Muscle layer of duodenum (tissue), 2 donors: ENCODE data around the gene MYCBP2.
"Not testable (repeated sequence)": the region's sequence is repeated elsewhere in the genome, so short reads cannot be mapped to it uniquely, and the experiment has no call there.

ENCODE experiments used
- H3K27ac ChIP-seq: one replicate; pipeline ENCODE4 v1.7.0; 2013; ENCODE audit warnings: mild to moderate bottlenecking, low read length
- H3K27me3 ChIP-seq: one replicate; pipeline ENCODE4 v1.7.0; 2013; ENCODE audit warnings: low read depth, mild to moderate bottlenecking, control low read depth, low read length
- H3K36me3 ChIP-seq, 2 donors: one replicate each; pipeline ENCODE4 v1.7.0; 2013; ENCODE audit warnings: low read length in 2 of 2, control low read depth in 1 of 2, mild to moderate bottlenecking in 1 of 2; ENCODE audit not compliant: insufficient read depth in 2 of 2, control insufficient read depth in 1 of 2
- H3K4me1 ChIP-seq, 2 donors: one replicate each; pipeline ENCODE4 v1.7.0; 2013; ENCODE audit warnings: low read length in 2 of 2, mild to moderate bottlenecking in 2 of 2, control low read depth in 1 of 2, moderate library complexity in 1 of 2; ENCODE audit not compliant: insufficient read depth in 2 of 2, control insufficient read depth in 1 of 2
- H3K4me3 ChIP-seq, 2 donors: one replicate each; pipeline ENCODE4 v1.7.0; 2013; ENCODE audit warnings: low read length in 2 of 2, low read depth in 1 of 2, mild to moderate bottlenecking in 1 of 2
- H3K9me3 ChIP-seq, 2 donors: one replicate each; pipeline ENCODE4 v1.7.0; 2013; ENCODE audit warnings: low read length in 2 of 2, control low read depth in 1 of 2, mild to moderate bottlenecking in 1 of 2; ENCODE audit not compliant: control insufficient read depth in 1 of 2
- donor health status: healthy.

Gene MYCBP2

DNA sequence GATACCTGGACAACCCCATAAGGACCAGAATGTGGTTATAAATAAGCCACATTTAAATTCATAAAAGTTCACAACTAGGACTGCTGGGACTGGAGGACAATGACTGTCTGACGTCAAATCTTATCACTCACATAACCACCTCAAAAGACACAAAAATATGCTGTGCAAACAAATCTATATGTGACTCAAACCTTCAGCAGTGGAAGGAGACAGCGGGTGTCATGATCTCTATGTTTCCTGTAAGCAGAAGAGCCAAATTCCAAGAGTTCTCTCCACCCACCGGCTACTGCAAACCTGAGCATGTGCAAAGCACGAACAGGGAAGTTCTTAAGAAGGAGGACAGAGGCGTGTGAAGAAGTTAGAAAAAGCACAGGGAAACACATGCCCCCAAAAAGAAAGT is 113.2 kb downstream of the MYCBP2 start:
- no peak overlapping the region for H3K27ac ChIP-seq
- H3K9me3 ChIP-seq = no peaks in the 10 kb centered on the region

DNA sequence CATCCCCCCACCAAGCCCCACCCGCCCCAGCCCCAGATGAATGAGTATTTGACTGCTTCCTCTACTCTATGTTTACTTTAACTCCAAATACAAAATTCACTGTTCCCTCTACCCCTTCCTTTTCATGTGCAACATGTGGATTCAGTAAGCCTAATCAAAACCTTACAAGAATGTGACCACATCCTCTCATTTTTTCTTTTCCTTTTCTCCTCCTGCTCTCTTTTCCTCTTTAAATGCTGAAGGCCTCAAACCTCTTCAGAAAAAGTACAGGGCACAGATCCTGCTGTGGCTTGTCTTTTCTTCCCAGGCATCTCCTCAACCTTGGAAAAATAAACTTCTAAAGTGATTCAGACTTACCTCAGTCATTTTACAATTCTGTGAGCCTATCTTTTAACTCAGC is 119.0 kb downstream of the MYCBP2 start:
- Histone ChIP-seq H3K27ac (no peak overlapping the region), H3K36me3 (peaks cover 23 to 38% of the 10 kb centered on the region in 2 donors), H3K4me1 (no peaks in the 10 kb centered on the region), H3K4me3 (no peak overlapping the region), H3K9me3 (no peaks in the 10 kb centered on the region), H3K27me3 (no peaks in the 10 kb centered on the region)

More for the DNA sequence above, 113.2 kb downstream of the MYCBP2 start:
- no peaks in the 10 kb centered on the region for H3K27me3 ChIP-seq
- H3K4me3 ChIP-seq = no peak overlapping the region
- H3K4me1 ChIP-seq = no peaks in the 10 kb centered on the region
- H3K36me3 ChIP-seq = peaks cover 38 to 58% of the 10 kb centered on the region in 2 donors

DNA sequence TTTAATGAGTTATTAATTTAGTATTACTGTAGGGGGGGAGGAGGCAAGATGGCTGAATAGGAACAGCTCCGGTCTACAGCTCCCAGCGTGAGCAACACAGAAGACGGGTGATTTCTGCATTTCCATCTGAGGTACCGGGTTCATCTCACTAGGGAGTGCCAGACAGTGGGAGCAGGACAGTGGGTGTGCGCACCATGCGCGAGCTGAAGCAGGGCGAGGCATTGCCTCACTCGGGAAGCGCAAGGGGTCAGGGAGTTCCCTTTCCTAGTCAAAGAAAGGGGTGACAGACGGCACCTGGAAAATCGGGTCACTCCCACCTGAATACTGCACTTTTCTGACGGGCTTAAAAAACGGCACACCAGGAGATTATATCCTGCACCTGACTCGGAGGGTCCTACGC is 127.9 kb downstream of the MYCBP2 start:
- peaks cover 33 to 34% of the 10 kb centered on the region in 2 donors for H3K36me3 ChIP-seq
- not testable (repeated sequence) for H3K27me3 ChIP-seq, H3K9me3 ChIP-seq, H3K4me1 ChIP-seq, H3K27ac ChIP-seq, H3K4me3 ChIP-seq

GRCh38 chr13:77196052-77196618 is 130.8 kb downstream of the MYCBP2 start:
- peaks cover 46 to 47% of the 10 kb centered on the region in 2 donors for H3K36me3 ChIP-seq
- no peak overlapping the region for H3K27ac ChIP-seq

DNA sequence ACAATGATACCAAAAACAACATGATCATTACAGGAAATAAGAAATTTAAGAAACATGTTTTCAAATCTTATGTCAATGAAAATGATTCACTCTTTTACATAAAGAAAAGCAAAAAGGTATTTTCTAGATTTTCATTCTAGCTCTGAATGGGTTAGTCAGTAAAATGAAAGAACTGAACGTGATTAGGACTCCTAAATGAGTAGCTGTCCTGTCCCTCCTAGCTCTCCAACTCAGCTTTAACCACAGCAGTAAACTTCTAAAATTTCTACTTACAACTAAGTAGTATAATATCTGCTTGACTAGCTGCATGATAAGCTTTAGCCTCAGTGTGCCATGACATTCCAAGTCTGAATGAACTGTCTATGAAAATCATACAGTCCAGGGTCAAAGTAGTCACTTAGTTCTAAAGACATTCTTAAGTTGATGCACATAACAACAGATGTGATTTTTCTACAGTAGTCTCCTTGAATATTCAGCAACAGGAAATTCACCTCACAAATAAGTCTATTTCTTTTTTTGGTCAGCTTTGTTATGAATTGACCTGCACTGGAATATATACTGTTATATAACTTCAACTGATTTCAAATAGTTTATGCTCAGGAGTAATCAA is 136.4 kb downstream of the MYCBP2 start:
- Histone ChIP-seq H3K4me1 (no peaks in the 10 kb centered on the region), H3K27me3 (no peaks in the 10 kb centered on the region), H3K9me3 (no peaks in the 10 kb centered on the region), H3K4me3 (no peak overlapping the region), H3K36me3 (peaks cover 38 to 42% of the 10 kb centered on the region in 2 donors), H3K27ac (no peak overlapping the region)

More at GRCh38 chr13:77196052-77196618, 130.8 kb downstream of the MYCBP2 start:
- H3K4me3 ChIP-seq = no peak overlapping the region
- no peaks in the 10 kb centered on the region for H3K4me1 ChIP-seq
- H3K27me3 ChIP-seq = no peaks in the 10 kb centered on the region
- H3K9me3 ChIP-seq = no peaks in the 10 kb centered on the region

DNA sequence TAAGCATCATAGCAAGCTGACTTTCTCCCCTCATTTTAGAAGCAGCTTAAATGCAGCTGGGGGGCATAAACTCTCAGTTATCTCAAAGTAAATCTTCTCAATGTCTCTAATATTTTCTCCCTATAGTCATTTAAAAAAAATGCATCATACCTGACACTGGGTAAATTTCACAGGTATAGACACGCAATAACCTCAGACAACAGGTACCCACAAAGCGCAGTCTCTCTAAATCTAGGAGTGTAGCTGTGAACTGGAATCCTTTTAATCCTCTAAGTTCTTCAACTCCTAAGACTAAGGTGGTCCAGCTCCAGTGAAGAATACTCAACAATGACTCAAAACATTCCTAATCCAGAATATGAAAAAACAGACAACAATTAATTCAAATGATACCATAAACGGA is 141.2 kb downstream of the MYCBP2 start:
- Histone ChIP-seq H3K4me1 (no peaks in the 10 kb centered on the region), H3K27ac (no peak overlapping the region), H3K4me3 (no peak overlapping the region), H3K9me3 (no peaks in the 10 kb centered on the region), H3K36me3 (peaks cover 39 to 47% of the 10 kb centered on the region in 2 donors), H3K27me3 (no peaks in the 10 kb centered on the region)

GRCh38 chr13:77184455-77184854 is 142.4 kb downstream of the MYCBP2 start:
- Histone ChIP-seq H3K36me3 (peaks cover 43 to 59% of the 10 kb centered on the region in 2 donors), H3K27me3 (no peaks in the 10 kb centered on the region), H3K9me3 (no peaks in the 10 kb centered on the region), H3K4me3 (no peak overlapping the region), H3K27ac (no peak overlapping the region), H3K4me1 (no peaks in the 10 kb centered on the region)

- no peak overlapping the region for H3K27ac ChIP-seq
- H3K36me3 ChIP-seq = peaks cover 50 to 60% of the 10 kb centered on the region in 2 donors
Measured at GRCh38 chr13:77180011-77180410, 146.9 kb downstream of the MYCBP2 start.

GRCh38 chr13:77177646-77178045 is 149.2 kb downstream of the MYCBP2 start:
- Histone ChIP-seq H3K36me3 (peaks cover 50 to 57% of the 10 kb centered on the region in 2 donors), H3K27me3 (no peaks in the 10 kb centered on the region), H3K27ac (no peak overlapping the region), H3K9me3 (no peaks in the 10 kb centered on the region), H3K4me3 (no peak overlapping the region), H3K4me1 (no peaks in the 10 kb centered on the region)

More at GRCh38 chr13:77180011-77180410, 146.9 kb downstream of the MYCBP2 start:
- Histone ChIP-seq H3K27me3 (no peaks in the 10 kb centered on the region), H3K4me1 (no peaks in the 10 kb centered on the region), H3K9me3 (no peaks in the 10 kb centered on the region), H3K4me3 (no peak overlapping the region)

DNA sequence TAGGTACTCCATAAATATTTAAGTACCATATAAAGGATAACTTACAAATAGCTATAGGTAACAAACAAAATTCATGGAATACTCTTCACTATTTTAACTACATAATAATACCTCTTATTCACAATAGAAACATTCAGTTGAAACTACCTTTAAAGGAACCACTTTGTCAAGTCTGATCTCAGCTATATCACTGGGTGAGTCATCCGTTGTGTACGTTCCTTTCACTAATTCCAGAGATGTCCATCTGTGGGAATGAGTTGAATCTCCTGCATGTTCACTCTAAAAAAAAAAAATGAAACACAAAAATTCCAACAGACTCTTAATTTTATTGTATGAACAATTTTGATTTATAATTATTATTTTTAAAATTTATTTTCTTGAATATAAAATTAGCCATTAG is 150.5 kb downstream of the MYCBP2 start:
- H3K4me1 ChIP-seq = no peaks in the 10 kb centered on the region
- H3K4me3 ChIP-seq = no peak overlapping the region
- H3K27ac ChIP-seq = no peak overlapping the region
- no peaks in the 10 kb centered on the region for H3K9me3 ChIP-seq
- H3K27me3 ChIP-seq = no peaks in the 10 kb centered on the region
- peaks cover 48 to 62% of the 10 kb centered on the region in 2 donors for H3K36me3 ChIP-seq

GRCh38 chr13:77172650-77173049 is 154.2 kb downstream of the MYCBP2 start:
- H3K27me3 ChIP-seq = no peaks in the 10 kb centered on the region
- H3K9me3 ChIP-seq = no peaks in the 10 kb centered on the region
- no peaks in the 10 kb centered on the region for H3K4me1 ChIP-seq
- peaks cover 46 to 57% of the 10 kb centered on the region in 2 donors for H3K36me3 ChIP-seq
- H3K4me3 ChIP-seq = no peak overlapping the region
- H3K27ac ChIP-seq = no peak overlapping the region

DNA sequence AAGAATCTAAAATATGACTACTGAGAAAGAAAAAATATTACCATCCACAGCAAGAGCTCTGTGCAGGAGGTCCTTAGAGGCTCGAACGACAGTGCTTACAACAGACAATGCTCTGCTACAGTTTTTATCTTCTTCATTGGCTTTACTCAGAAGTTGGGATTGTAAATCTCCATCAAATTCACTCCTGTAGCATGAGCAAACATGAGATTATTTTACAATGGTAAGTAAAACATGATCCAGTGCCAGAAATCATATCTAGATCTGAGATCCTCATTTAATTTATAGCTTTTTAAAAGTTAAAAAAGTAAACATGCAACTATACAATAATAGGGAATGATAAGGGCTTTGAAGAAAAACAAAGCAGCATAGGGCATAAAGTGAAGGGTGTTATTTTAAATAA is 155.4 kb downstream of the MYCBP2 start:
- no peaks in the 10 kb centered on the region for H3K27me3 ChIP-seq
- no peaks in the 10 kb centered on the region for H3K4me1 ChIP-seq
- peaks cover 48 to 52% of the 10 kb centered on the region in 2 donors for H3K36me3 ChIP-seq

More for the DNA sequence above, 155.4 kb downstream of the MYCBP2 start:
- no peak overlapping the region for H3K4me3 ChIP-seq
- H3K9me3 ChIP-seq = no peaks in the 10 kb centered on the region
- H3K27ac ChIP-seq = no peak overlapping the region
